A549 (cell line): Measurements from ENCODE around the gene CFAP46.

Source experiments
- CEBPB ChIP-seq, 2 experiments: fragments of >200 bp in 1 of 2; sonication (Bioruptor Twin) in 1 of 2; formaldehyde crosslinking in 1 of 2; IDR thresholded peaks; 2 replicates each; pipeline ENCODE4 v1.6.1; 2012 to 2016
- NR3C1 ChIP-seq: fragments of >200 bp; sonication (Bioruptor Twin); formaldehyde crosslinking; IDR thresholded peaks from 3 replicates; pipeline ENCODE4 v1.6.1; 2017
- RFX5 ChIP-seq: fragments of 450-650 bp; IDR thresholded peaks from 2 replicates; pipeline ENCODE4 v1.7.1; 2014; ENCODE audit warnings: antibody characterized with exemption, mild to moderate bottlenecking, moderate library complexity
- TF ChIP-seq, protein P1 (sequence below): fragments of >200 bp; sonication (Bioruptor Twin); formaldehyde crosslinking; IDR thresholded peaks from 3 replicates; pipeline ENCODE4 v1.5.1; 2016
- TF ChIP-seq, protein P2 (sequence below): IDR thresholded peaks from 2 replicates; pipeline ENCODE4 v1.6.1; 2012

DNA sequence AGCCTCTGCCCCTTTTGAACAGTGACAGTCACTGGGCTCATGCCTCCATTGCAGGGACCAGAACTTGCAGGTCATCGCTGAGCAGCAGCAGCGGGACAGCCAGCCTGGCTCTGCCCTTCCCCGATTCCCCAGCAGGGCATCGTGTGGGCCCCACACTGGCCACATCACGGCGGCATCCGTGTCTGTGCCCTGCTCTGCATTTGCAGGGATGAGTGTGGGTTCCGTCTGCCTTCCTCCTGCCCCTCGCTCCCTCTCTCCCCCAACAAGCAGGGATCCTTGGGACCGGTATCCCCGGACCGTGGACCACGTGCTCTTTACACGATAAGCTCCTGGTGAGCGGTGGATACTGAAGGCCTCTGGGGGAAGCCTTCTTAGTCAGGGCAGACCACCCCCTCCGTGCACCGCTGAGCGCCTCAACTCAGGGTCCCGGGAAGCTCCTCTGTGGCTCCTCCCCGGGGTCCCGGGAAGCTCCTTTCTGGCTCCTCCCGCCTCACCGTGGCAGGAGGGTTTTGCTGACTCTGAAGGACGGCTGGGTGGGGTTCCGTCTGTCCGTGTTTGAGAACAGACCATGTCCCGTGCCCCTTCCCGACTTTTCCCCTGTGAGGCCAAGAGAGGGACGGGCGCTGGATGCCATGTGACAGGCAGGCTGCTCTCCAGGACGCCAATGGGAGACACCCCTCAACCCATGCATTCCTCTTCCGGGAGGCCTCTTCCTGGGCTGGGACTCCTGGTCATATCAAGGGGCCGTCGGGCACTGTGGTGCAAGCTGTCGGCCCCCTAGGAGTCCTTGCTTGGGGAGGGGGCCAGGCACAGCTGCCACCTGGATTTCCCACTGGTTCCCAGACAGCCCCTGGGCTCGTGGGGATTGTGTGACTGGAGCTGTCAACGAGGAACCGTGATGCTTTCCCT is 132.9 kb downstream of the CFAP46 start:
- TF ChIP-seq, protein P1, sequence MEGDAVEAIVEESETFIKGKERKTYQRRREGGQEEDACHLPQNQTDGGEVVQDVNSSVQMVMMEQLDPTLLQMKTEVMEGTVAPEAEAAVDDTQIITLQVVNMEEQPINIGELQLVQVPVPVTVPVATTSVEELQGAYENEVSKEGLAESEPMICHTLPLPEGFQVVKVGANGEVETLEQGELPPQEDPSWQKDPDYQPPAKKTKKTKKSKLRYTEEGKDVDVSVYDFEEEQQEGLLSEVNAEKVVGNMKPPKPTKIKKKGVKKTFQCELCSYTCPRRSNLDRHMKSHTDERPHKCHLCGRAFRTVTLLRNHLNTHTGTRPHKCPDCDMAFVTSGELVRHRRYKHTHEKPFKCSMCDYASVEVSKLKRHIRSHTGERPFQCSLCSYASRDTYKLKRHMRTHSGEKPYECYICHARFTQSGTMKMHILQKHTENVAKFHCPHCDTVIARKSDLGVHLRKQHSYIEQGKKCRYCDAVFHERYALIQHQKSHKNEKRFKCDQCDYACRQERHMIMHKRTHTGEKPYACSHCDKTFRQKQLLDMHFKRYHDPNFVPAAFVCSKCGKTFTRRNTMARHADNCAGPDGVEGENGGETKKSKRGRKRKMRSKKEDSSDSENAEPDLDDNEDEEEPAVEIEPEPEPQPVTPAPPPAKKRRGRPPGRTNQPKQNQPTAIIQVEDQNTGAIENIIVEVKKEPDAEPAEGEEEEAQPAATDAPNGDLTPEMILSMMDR, result no peak
- TF ChIP-seq RFX5 (no peak), NR3C1 (no peak), CEBPB (IDR thresholded peaks at IDR 0.05) (no peak)
- TF ChIP-seq, protein P2, sequence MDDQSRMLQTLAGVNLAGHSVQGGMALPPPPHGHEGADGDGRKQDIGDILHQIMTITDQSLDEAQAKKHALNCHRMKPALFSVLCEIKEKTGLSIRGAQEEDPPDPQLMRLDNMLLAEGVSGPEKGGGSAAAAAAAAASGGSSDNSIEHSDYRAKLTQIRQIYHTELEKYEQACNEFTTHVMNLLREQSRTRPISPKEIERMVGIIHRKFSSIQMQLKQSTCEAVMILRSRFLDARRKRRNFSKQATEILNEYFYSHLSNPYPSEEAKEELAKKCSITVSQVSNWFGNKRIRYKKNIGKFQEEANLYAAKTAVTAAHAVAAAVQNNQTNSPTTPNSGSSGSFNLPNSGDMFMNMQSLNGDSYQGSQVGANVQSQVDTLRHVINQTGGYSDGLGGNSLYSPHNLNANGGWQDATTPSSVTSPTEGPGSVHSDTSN, result no peak
